Heart right ventricle (tissue), 16 donors: ENCODE results near the gene DIS3L2. TPM values are rescaled to one million over a fixed set of nuclear protein-coding genes. Genes with fewer than 3 reads are reported as not detected.
"Not testable (repeated sequence)": the region's sequence is repeated elsewhere in the genome, so short reads cannot be mapped to it uniquely, and the experiment has no call there.

Source experiments
- ATAC-seq, 8 donors: fragments of 200-7000 bp; cut with Tn5 transposase; one replicate each; pipeline ENCODE4 v1.9.1; 2020; ENCODE audit warnings: mild to moderate bottlenecking in 8 of 8, moderate library complexity in 8 of 8, moderate number of reproducible peaks in 1 of 8
- DNase-seq, 2 donors: peaks; one replicate each; pipeline ENCODE4 v3.0.0-alpha.2; 2020
- H3K27ac ChIP-seq, 10 donors: fragments of 200-600 bp; sonication (generic) in 2 of 10; one replicate each; pipeline versions ENCODE4 v1.5.0 to v1.8.0; 2020 to 2022; ENCODE audit warnings: mild to moderate bottlenecking in 3 of 10
- H3K27me3 ChIP-seq, 7 donors: fragments of 200-600 bp; one replicate each; pipeline ENCODE4 v1.8.0; 2021 to 2022; ENCODE audit warnings: mild to moderate bottlenecking in 2 of 7
- H3K36me3 ChIP-seq, 9 donors: fragments of 200-600 bp; sonication (generic) in 1 of 9; one replicate each; pipeline versions ENCODE4 v1.5.0 to v1.8.0; 2020 to 2022; ENCODE audit warnings: mild to moderate bottlenecking in 2 of 9
- H3K4me1 ChIP-seq, 9 donors: fragments of 200-600 bp; sonication (generic) in 1 of 9; one replicate each; pipeline versions ENCODE4 v1.5.0 to v1.8.0; 2020 to 2022; ENCODE audit warnings: mild to moderate bottlenecking in 4 of 9
- H3K4me3 ChIP-seq, 10 donors: fragments of 200-600 bp; sonication (generic) in 2 of 10; one replicate each; pipeline versions ENCODE4 v1.5.0 to v1.8.0; 2020 to 2022; ENCODE audit warnings: mild to moderate bottlenecking in 7 of 10, moderate library complexity in 2 of 10
- H3K9me3 ChIP-seq, 11 donors: fragments of 200-600 bp in 10 of 11; sonication (generic) in 2 of 11; one replicate each; pipeline versions ENCODE4 v1.5.0 to v1.8.0; 2013 to 2022; ENCODE audit warnings: mild to moderate bottlenecking in 2 of 11, control low read depth in 1 of 11, moderate library complexity in 1 of 11
- CTCF ChIP-seq, 9 donors: fragments of 200-600 bp; sonication (generic) in 2 of 9; IDR thresholded peaks; one replicate each; pipeline versions ENCODE4 v1.5.0 to v1.8.0; 2021 to 2022; ENCODE audit warnings: antibody characterized with exemption in 9 of 9, mild to moderate bottlenecking in 5 of 9, moderate library complexity in 1 of 9
- WGBS, 2 donors: extraction: QIAGEN DNeasy Blood & Tissue Kit; methylation state at CpG; one replicate each; pipeline ENCODE4 v1.1.7; 2013; ENCODE audit warnings: inconsistent platforms in 1 of 2; 5-methylcytosine and 5-hydroxymethylcytosine counted together
- intact Hi-C, 10 donors: fragments of 100-400 bp; cut with DNase I; formaldehyde crosslinking; loops; one replicate each; pipeline versions ENCODE4 v1.11.1 to v1.14.2; 2022
- polyA plus RNA-seq, 2 donors: library from polyadenylated mRNA; stranded (reverse); fragments of 200-250 nt; gene quantifications; one replicate each; pipeline ENCODE4 v1.2.3, GENCODE V29; 2013
- total RNA-seq, 10 donors: library from RNA; stranded (reverse); fragmentation: NEBNext Ultra II Directional in 3 of 10; extraction: Animal tissue kit (Norgen Biotek cat#: 25700) in 3 of 10; gene quantifications; one replicate each; pipeline versions ENCODE4 v1.2.1 to v1.2.4, GENCODE V29; 2021 to 2023
- donor health status: Arrhythmogenic right ventricular cardiomyopathy.
- donor health status: ischemic (EF 13 %, LVEDD 7.1; RV severe dilation, severe dysfunction).
- donor health status: healthy with polysubstance abuse.
- donor health status: DM: no; HTN: yes; CAD: no.
- donor health status: DM: no; HTN: no; CAD: no.
- donor health status: ischemic (EF 25% LVEDD 6.9; RV normal size, moderate dysfunction).
- donor health status: ischemic (EF 25% LVEDD 5.7; RV mildly dilated, moderate dysfunction).
- donor health status: healthy.
- donor health status: DM: yes; HTN: yes; CAD: no.
- donor health status: Ischemic cardiomyopathy.
- donor health status: ischemic (EF 35%, LVEDD 5.7; RV mildly dilated, moderate dysfunction).
- donor health status: nonischemic (EF 11% LVEDD 7.7; RV severe dilation, severe dysfunction).
- donor health status: DM: yes; HTN: yes; CAD: no.
- donor health status: PGD.
- donor health status: ischemic (EF 29% LVEDD 5.4; RV normal size, mild dysfunction).
- donor health status: nonischemic (EF 23%, LVEDD 6.1; RV moderate dilation, normal function).

DIS3L2 gene
- total and polyA plus RNA-seq, 12 donors = 9.5 to 24.5 (median 18.5) TPM

GRCh38 chr2:232028631-232029030, 67.1 kb downstream of the DIS3L2 start:
- peak in 7 of 8 donors; percentile 76 to 96 (median 90) for ATAC-seq
- Histone ChIP-seq H3K4me3 (no peak overlapping the region), H3K36me3 (peaks cover 0 to 40% (median 14%) of the 10 kb centered on the region in 9 donors), H3K27me3 (no peaks in the 10 kb centered on the region), H3K9me3 (peaks cover 0 to 7% (median 0%) of the 10 kb centered on the region in 11 donors), H3K4me1 (peaks cover 0 to 21% (median 11%) of the 10 kb centered on the region in 9 donors), H3K27ac (peak overlapping the region in 1 of 10 donors; percentile 46)
- no peak for TF ChIP-seq CTCF (IDR thresholded peaks at IDR 0.05)
- peak; percentile 36 to 57 for DNase-seq
- intact Hi-C loops = loop anchor here in 1 of 10 donors (10.0 kb wide), 1 partner anchor 106 kb away; no protein-coding TSS in a partner anchor

- H3K27ac ChIP-seq = no peak overlapping the region
- DNase-seq (no peak), ATAC-seq (no peak)
- H3K27me3 ChIP-seq = no peaks in the 10 kb centered on the region
- peaks cover 0 to 7% (median 0%) of the 10 kb centered on the region in 11 donors for H3K9me3 ChIP-seq
- intact Hi-C loops = loop anchor here in 1 of 10 donors (10.0 kb wide), 1 partner anchor 105 kb away; no protein-coding TSS in a partner anchor
- 65% methylated on average over 4 of the region's 4 CpGs for WGBS, 2 donors
- no peak for TF ChIP-seq CTCF (IDR thresholded peaks at IDR 0.05)
- no peak overlapping the region for H3K4me3 ChIP-seq
- H3K4me1 ChIP-seq = peaks cover 0 to 21% (median 11%) of the 10 kb centered on the region in 9 donors
- H3K36me3 ChIP-seq = peaks cover 0 to 33% (median 14%) of the 10 kb centered on the region in 9 donors
These were observed 67.8 kb downstream of the DIS3L2 start for GRCh38 chr2:232029346-232029745.

GRCh38 chr2:232030229-232030628, 68.7 kb downstream of the DIS3L2 start:
- ATAC-seq (no peak), DNase-seq (no peak)
- Histone ChIP-seq H3K9me3 (peaks cover 0 to 16% (median 0%) of the 10 kb centered on the region in 11 donors), H3K4me3 (no peak overlapping the region), H3K36me3 (peaks cover 0 to 24% (median 10%) of the 10 kb centered on the region in 9 donors), H3K4me1 (peaks cover 0 to 21% (median 11%) of the 10 kb centered on the region in 9 donors), H3K27me3 (no peaks in the 10 kb centered on the region), H3K27ac (no peak overlapping the region)
- intact Hi-C loops = no loop called here
- TF ChIP-seq CTCF (IDR thresholded peaks at IDR 0.05) = peak in 5 of 9 donors; percentile 15 to 31 (median 22)
- WGBS, 2 donors = 91 to 95% methylated on average over 2 of the region's 2 CpGs

- ATAC-seq, intact Hi-C loops, H3K27me3 ChIP-seq, H3K27ac ChIP-seq, H3K4me3 ChIP-seq, DNase-seq, H3K4me1 ChIP-seq: not testable (repeated sequence)
- Histone ChIP-seq H3K9me3 (peaks cover 0 to 32% (median 0%) of the 10 kb centered on the region in 11 donors), H3K36me3 (peaks cover 0 to 17% (median 0%) of the 10 kb centered on the region in 9 donors)
- WGBS, 2 donors = 99% methylated on average over 2 of the region's 2 CpGs
These were observed 73.8 kb downstream of the DIS3L2 start for GRCh38 chr2:232035292-232035691.

- WGBS, 2 donors = 98 to 99% methylated on average over 4 of the region's 4 CpGs
- H3K27me3 ChIP-seq, intact Hi-C loops, H3K27ac ChIP-seq, ATAC-seq, DNase-seq, H3K4me3 ChIP-seq, H3K4me1 ChIP-seq: not testable (repeated sequence)
- Histone ChIP-seq H3K36me3 (peaks cover 0 to 12% (median 0%) of the 10 kb centered on the region in 9 donors), H3K9me3 (peaks cover 0 to 32% (median 0%) of the 10 kb centered on the region in 11 donors)
These were observed 75.4 kb downstream of the DIS3L2 start for GRCh38 chr2:232036876-232037275.
